GM10248 (cell line): ENCODE results near the gene FBXL2.

Experiments used
- CTCF ChIA-PET: fragments of 300-600 bp; sonication (Branson Sonifier 250); formaldehyde crosslinking; extraction: SDS; loops from one replicate; lab custom pipeline; 2021; ENCODE audit warnings: antibody characterized with exemption; lab: Yijun Ruan, JAX
- POLR2A ChIA-PET: fragments of 350-650 bp; sonication (Branson Sonifier 250); formaldehyde crosslinking; extraction: SDS; loops from one replicate; lab custom pipeline; 2020; ENCODE audit warnings: antibody characterized with exemption; lab: Yijun Ruan, JAX
- DNase-seq: peaks from one replicate; pipeline ENCODE4 v3.0.0; 2012; ENCODE audit errors: extremely low spot score
- TF ChIP-seq, protein P1 (sequence below): IDR thresholded peaks from 2 replicates; pipeline ENCODE4 v1.5.1; 2012; ENCODE audit warnings: mild to moderate bottlenecking, low read depth; ENCODE audit errors: extremely low read depth, missing control alignments, control extremely low read depth

Gene FBXL2

DNA sequence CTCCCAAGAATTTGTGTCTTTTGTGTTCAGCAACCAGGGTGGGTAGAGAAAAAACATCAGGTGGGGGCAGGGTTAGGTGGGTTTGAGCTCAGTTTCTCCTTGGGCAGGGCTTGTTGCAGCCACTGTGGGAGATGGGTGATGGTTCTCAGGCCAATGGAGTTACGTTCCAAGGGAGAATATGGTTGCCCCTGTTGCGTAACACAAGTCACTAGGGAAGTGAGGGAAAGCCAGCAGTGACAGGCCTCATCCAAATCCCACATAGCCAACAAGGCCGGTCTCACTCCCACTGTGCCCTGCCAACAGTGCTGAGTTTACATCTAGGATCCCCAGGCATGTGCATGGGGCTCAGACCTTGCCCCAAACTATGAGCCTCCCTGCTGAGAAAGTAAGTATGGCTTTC lies 7.9 kb upstream of the FBXL2 start:
- POLR2A ChIA-PET, result no interaction called here
- CTCF ChIA-PET, result no interaction called here
- TF ChIP-seq, protein P1, sequence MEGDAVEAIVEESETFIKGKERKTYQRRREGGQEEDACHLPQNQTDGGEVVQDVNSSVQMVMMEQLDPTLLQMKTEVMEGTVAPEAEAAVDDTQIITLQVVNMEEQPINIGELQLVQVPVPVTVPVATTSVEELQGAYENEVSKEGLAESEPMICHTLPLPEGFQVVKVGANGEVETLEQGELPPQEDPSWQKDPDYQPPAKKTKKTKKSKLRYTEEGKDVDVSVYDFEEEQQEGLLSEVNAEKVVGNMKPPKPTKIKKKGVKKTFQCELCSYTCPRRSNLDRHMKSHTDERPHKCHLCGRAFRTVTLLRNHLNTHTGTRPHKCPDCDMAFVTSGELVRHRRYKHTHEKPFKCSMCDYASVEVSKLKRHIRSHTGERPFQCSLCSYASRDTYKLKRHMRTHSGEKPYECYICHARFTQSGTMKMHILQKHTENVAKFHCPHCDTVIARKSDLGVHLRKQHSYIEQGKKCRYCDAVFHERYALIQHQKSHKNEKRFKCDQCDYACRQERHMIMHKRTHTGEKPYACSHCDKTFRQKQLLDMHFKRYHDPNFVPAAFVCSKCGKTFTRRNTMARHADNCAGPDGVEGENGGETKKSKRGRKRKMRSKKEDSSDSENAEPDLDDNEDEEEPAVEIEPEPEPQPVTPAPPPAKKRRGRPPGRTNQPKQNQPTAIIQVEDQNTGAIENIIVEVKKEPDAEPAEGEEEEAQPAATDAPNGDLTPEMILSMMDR, result no peak
- no peak for DNase-seq

DNA sequence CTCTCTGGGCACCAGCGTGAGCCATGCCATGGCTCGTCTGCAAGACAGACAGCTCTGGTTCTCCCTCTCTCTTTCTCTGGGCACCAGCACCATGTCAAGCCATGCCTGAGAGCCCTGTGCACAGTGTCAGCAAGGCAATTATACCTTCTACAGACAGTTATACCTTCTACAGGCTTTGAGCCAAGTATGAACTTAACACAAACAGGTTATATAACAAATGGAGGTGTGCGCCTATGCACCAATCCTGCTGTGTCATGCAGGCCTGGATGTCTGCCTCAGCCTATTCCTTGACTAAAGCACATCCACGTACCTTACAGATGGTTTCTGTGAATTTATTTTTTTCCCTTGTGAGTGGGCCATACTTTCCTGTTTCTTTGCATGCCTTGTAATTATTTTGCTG lies 5.9 kb upstream of the FBXL2 start:
- TF ChIP-seq, protein P1, result no peak
- DNase-seq, result no peak
- ChIA-PET CTCF (interaction anchor here (1.0 to 1.4 kb wide), 2 partner anchors 18 to 70 kb away, joined by 3 read pairs; no protein-coding TSS in a partner anchor), POLR2A (no interaction called here)

DNA sequence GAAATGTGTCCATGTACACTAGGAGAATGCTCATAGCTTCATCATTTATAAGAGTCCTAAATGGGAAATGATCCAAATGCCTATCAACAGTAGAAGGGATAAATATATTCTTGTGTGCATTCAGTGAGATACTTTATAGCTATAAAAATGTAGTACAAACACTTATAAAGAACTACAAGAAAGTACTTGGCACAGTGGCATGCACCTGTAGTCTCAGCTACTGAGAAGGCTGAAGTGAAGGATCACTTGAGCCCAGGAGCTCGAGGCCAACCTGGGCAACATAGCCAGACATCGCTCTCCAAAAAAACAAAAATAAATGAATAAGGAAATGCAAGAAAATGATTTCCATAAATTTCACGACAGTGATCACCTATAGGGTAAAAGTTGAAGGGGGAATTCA lies 3.6 kb upstream of the FBXL2 start:
- CTCF ChIA-PET, result no interaction called here
- POLR2A ChIA-PET, result no interaction called here
- no peak for DNase-seq
- TF ChIP-seq, protein P1, result no peak

DNA sequence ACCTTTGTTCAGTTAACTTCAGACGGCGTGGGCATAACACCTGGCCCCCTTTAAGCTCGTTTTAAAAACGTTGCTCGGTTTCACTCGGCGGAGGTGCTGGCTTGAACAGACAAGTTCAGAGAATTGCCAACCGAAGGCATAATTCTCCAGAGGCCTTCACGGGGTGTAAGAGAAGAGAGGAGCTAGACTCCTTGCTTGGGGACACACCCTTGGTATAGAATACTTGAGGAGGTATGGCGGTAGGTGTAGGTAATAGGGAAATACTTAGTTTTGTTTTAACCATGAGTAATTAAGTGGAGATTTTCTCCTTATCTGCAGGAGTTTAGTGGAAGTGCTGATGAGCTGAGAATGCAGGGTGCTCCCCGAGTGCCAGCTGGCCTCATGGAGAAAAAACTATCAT lies 921 bp downstream of the FBXL2 start:
- TF ChIP-seq, protein P1, result no peak
- DNase-seq, result no peak
- POLR2A ChIA-PET, result no interaction called here
- CTCF ChIA-PET, result interaction anchor here (1.1 kb wide), 1 partner anchor 11 kb away, joined by 3 read pairs; no protein-coding TSS in a partner anchor

DNA sequence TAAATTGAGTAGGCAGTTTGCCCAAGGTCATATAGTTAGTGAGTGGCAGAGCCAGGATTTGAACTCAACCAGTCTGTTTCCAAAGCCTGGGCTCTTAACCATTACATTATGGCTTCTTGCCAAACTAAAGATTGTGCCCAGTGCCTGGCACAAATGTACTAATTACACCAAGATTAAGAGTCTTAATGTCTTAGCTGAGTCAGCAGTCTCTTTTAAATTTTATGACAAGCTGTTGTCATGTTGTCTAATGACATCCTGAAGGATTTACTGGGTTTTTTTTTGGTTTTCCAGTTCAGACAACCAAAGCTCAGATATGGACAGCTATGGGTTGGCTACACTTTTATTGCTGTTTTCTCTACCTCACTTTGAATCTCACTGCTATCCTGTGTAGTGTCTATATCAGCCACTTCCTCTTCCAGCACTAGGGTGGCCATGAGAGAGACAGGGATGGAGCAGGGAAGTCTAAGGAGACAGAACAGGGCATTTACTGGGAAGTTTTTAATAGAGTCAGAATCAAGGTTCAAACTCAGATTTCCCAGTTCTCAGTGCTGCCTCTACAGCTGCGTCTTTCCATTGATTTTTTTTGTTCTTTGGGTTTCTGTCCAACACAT lies 10.5 kb downstream of the FBXL2 start:
- DNase-seq, result no peak
- ChIA-PET CTCF (interaction anchor here (0.9 kb wide), 1 partner anchor 10 kb away, joined by 4 read pairs; no protein-coding TSS in a partner anchor), POLR2A (no interaction called here)
- TF ChIP-seq, protein P1, result no peak

DNA sequence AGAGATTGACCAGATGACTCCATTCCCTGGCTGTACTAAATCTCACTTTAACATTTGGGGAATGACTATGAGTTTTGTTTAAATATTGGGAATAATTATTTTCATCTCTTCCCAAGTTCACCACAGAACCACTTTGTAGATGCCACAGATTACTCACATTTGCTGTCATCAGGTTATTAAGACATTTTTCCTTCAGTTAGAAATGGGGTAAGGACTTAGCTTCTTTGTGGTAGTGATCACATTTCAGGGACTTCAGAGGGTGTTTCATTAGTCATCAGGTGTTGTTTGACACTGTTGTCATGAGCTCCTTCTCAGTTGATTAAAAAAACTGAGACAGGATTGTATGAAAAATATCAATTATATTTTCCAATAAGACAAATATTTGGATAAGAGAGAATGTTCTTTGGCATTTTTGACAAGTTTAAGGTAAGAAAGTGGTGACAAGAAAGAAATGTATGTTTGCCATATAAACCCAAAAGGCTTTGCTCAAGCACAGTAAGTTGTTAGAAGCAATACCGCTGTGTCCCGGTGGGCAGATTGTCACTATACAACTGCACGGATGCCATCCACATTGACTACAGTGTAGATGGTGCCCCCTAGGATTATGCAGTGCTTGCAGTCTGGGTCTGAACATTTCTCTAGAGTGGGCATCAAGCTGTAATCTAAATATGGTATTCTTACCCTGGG lies 22.3 kb downstream of the FBXL2 start:
- TF ChIP-seq, protein P1, result no peak
- DNase-seq, result no peak
- ChIA-PET POLR2A (no interaction called here), CTCF (interaction anchor here (1.2 kb wide), 2 partner anchors 10 to 11 kb away, joined by 3 to 4 read pairs; no protein-coding TSS in a partner anchor)
